GM12892 (cell line): Measurements from ENCODE around the gene SERPINA12.

ENCODE experiments used
- DNase-seq: peaks from one replicate; pipeline ENCODE4 v3.0.0; 2011; ENCODE audit not compliant: insufficient read length
- FAIRE-seq: peaks from 2 replicates; lab custom pipeline; 2011; peaks lifted over from hg19 to GRCh38; lab: Jason Lieb, UNC
- POLR2A ChIP-seq: IDR thresholded peaks from 2 replicates; pipeline ENCODE4 v1.6.1; 2011; ENCODE audit warnings: low read depth, low read length, control low read depth
- POLR2AphosphoS5 ChIP-seq: IDR thresholded peaks from 2 replicates; pipeline ENCODE4 v1.6.1; 2011; ENCODE audit warnings: low read depth, low read length, control low read depth
- TAF1 ChIP-seq: IDR thresholded peaks from 2 replicates; pipeline ENCODE4 v1.6.1; 2011; ENCODE audit warnings: low read depth, mild to moderate bottlenecking, control low read depth, low read length, borderline replicate concordance

SERPINA12 gene

DNA sequence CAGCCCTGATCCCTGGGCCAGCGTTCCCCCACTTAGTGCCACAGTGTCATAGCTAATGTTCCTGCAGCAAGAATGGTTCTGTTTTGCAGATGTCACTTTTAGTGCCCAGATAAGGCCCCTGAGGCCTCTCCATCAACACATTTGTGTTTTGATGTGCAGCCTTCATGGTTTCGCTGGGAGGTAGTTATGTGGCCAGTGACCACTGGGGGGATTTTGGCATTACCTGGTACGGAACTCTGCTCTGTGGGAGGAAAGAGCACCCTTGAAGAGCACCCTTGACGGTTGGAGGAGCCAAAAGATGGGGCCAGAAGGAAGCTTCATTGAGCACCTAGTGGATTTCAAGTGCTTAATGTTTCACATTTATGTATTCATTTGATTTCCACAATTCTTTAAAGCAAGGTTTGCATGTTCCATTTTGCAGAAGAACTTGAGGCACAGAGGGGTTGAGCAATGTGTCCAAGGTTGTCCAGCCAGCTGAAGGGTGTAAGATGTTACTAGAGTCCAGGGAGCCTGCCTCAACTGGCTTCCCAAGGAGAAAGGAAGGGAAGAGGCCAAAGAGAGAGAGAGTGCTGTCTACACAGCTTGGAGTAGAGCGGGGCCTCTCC, 69.7 kb downstream of the SERPINA12 start:
- no peak for FAIRE-seq
- TF ChIP-seq POLR2AphosphoS5 (no peak), TAF1 (no peak), POLR2A (no peak)

More for the DNA sequence above, 69.7 kb downstream of the SERPINA12 start:
- DNase-seq: no peak
